K562 (cell line): Measurements from ENCODE around the gene FANCC.

Experiments used
- HNRNPL ChIP-seq: fragments of 200-400 bp; formaldehyde crosslinking; IDR thresholded peaks from 2 replicates; pipeline ENCODE4 v1.6.1; 2017; ENCODE audit warnings: low read depth, mild to moderate bottlenecking, low read length
- MAFF ChIP-seq: IDR thresholded peaks from 2 replicates; pipeline ENCODE4 v1.6.1; 2012; ENCODE audit warnings: low read length, improper control_type of control experiment
- MAZ ChIP-seq, 2 experiments: fragments of 450-650 bp in 1 of 2; sonication (generic) in 1 of 2; formaldehyde crosslinking; IDR thresholded peaks in 1 of 2; conservative IDR thresholded peaks in 1 of 2; 2 replicates each; pipeline versions ENCODE4 v1.4.0 to v1.5.0; 2020; ENCODE audit warnings: mild to moderate bottlenecking in 1 of 2, missing genetic modification reagents in 1 of 2
- MYC ChIP-seq, 2 experiments: fragments of 250-450 bp in 1 of 2; sonication (Bioruptor Pico) in 1 of 2; IDR thresholded peaks; 2 replicates each; pipeline versions ENCODE4 v1.5.1 to v1.6.1; 2012 to 2021; ENCODE audit warnings: low read depth in 2 of 2, borderline replicate concordance in 1 of 2, improper control_type of control experiment in 1 of 2, low read length in 1 of 2, mild to moderate bottlenecking in 1 of 2, moderate library complexity in 1 of 2
- NFE2L1 ChIP-seq: fragments of 450-650 bp; IDR thresholded peaks from 2 replicates; pipeline ENCODE4 v1.6.1; 2016; ENCODE audit warnings: missing genetic modification characterization, low read depth, mild to moderate bottlenecking, missing compliant biosample characterization, moderate library complexity, borderline replicate concordance
- PRDM10 ChIP-seq: fragments of 450-650 bp; IDR thresholded peaks from 2 replicates; pipeline ENCODE4 v1.6.1; 2018; ENCODE audit not compliant: partially characterized antibody
- SIN3A ChIP-seq, 2 experiments: fragments of 150-350 bp in 1 of 2; IDR thresholded peaks; 2 replicates each; pipeline ENCODE4 v1.6.1; 2011 to 2016; ENCODE audit warnings: borderline replicate concordance in 2 of 2, low read depth in 2 of 2, low read length in 2 of 2, mild to moderate bottlenecking in 2 of 2, moderate library complexity in 2 of 2; ENCODE audit not compliant: control insufficient read depth in 1 of 2
- TSHZ1 ChIP-seq: fragments of 250-450 bp; sonication (Bioruptor Pico); IDR thresholded peaks from 2 replicates; pipeline ENCODE4 v1.4.0; 2020; ENCODE audit warnings: mild to moderate bottlenecking, moderate library complexity
- ZNF354B ChIP-seq: fragments of 250-450 bp; sonication (Bioruptor Pico); IDR thresholded peaks from 2 replicates; pipeline ENCODE4 v1.4.0; 2020
- ZNF407 ChIP-seq: fragments of 450-650 bp; IDR thresholded peaks from 2 replicates; pipeline ENCODE4 v1.6.1; 2016; ENCODE audit warnings: low read depth
- TF ChIP-seq, protein P1 (sequence below), 3 experiments: IDR thresholded peaks in 2 of 3; conservative IDR thresholded peaks in 1 of 3; 2 replicates each; pipeline ENCODE4 v1.5.1; 2011 to 2012; ENCODE audit warnings: low read length in 3 of 3, mild to moderate bottlenecking in 3 of 3, control low read depth in 2 of 3, improper control_type of control experiment in 1 of 3, inconsistent platforms in 1 of 3, low read depth in 1 of 3, mixed read lengths in 1 of 3, moderate library complexity in 1 of 3; ENCODE audit not compliant: insufficient read depth in 2 of 3

GRCh38 chr9:95104980-95105379 is 212.5 kb downstream of the FANCC start:
- TF ChIP-seq HNRNPL (no peak), MAZ (CRISPR knock-in tag; conservative IDR thresholded peaks at IDR 0.05 in 1 of 2, IDR thresholded peaks at IDR 0.05 in 1 of 2) (no peak), ZNF407 (no peak), MAFF (no peak), MYC (IDR thresholded peaks at IDR 0.05; ENCODE audit: low read depth, low read length) (no peak), MYC (CRISPR knock-in tag; IDR thresholded peaks at IDR 0.05; ENCODE audit: borderline replicate concordance, low read depth) (no peak), PRDM10 (no peak), NFE2L1 (tag) (no peak), TSHZ1 (no peak), ZNF354B (CRISPR knock-in tag) (no peak), SIN3A (IDR thresholded peaks at IDR 0.05; ENCODE audit: borderline replicate concordance in 2 of 2, control insufficient read depth in 1 of 2, low read depth in 2 of 2, low read length in 2 of 2) (no peak)
- TF ChIP-seq, protein P1, sequence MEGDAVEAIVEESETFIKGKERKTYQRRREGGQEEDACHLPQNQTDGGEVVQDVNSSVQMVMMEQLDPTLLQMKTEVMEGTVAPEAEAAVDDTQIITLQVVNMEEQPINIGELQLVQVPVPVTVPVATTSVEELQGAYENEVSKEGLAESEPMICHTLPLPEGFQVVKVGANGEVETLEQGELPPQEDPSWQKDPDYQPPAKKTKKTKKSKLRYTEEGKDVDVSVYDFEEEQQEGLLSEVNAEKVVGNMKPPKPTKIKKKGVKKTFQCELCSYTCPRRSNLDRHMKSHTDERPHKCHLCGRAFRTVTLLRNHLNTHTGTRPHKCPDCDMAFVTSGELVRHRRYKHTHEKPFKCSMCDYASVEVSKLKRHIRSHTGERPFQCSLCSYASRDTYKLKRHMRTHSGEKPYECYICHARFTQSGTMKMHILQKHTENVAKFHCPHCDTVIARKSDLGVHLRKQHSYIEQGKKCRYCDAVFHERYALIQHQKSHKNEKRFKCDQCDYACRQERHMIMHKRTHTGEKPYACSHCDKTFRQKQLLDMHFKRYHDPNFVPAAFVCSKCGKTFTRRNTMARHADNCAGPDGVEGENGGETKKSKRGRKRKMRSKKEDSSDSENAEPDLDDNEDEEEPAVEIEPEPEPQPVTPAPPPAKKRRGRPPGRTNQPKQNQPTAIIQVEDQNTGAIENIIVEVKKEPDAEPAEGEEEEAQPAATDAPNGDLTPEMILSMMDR (IDR thresholded peaks at IDR 0.05 in 2 of 3, conservative IDR thresholded peaks at IDR 0.05 in 1 of 3; ENCODE audit: insufficient read depth in 2 of 3, low read depth in 1 of 3, low read length in 3 of 3), result no peak
